Neural progenitor cell (in vitro differentiated cells): Measurements from ENCODE around the gene ZFP90.

Source experiments
- CTCF ChIP-seq: fragments of 200-600 bp; sonication (generic); IDR thresholded peaks from 2 replicates; pipeline ENCODE4 v1.5.1; 2017; ENCODE audit warnings: antibody characterized with exemption, mild to moderate bottlenecking
- EZH2 ChIP-seq: fragments of 200-600 bp; sonication (generic); IDR thresholded peaks from 2 replicates; pipeline ENCODE4 v1.6.1; 2017; ENCODE audit warnings: antibody characterized with exemption, mild to moderate bottlenecking, moderate library complexity
- EZH2phosphoT487 ChIP-seq: fragments of 200-600 bp; sonication (generic); IDR thresholded peaks from 2 replicates; pipeline ENCODE4 v1.6.1; 2017; ENCODE audit warnings: antibody characterized with exemption

DNA sequence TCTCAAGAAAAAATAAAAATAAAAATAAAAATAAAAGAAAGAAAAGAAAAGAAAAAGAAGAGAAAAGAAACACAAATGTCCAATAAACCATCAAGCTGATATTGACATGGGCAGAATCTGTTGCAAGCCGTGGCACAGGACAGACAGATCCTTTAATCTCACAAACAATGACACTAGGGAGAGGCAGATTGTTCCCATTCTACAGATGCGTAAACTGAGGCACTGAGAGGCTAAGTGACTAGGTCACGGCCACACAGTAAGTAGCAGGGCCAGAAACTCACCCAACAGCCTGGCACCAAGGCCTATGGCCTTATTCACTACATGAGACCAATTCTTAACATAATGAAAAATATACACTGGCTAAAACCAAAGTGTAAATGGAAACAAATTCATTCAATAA, 28.3 kb upstream of the ZFP90 start:
- TF ChIP-seq CTCF (no peak), EZH2 (no peak), EZH2phosphoT487 (no peak)
